Measurements from ENCODE around the gene MEPE.

DNA sequence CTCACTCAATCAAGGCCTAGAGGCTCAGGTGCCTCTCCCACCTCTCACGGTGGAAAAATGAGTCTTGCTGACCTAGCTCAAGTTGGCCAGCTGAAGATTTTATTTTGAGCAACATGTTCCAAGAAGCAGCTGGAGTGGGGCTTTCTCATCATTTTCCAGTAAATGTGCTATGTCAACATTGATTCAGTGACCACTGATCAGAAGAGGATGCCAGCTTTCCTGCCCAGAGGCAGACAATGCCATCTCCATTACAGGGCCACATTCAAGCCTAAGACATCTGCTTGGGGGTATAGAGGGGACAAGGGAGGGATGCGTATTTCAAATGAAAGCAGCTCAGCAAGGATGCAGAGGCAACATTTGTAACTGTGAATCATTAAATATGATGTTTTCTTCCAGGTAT, 3.0 kb downstream of the MEPE start:
- no peak for TF ChIP-seq MXI1 (IDR thresholded peaks at IDR 0.05; ENCODE audit: low read depth, low read length)
- no peak for TF ChIP-seq CTCF (IDR thresholded peaks at IDR 0.05 in 2 of 3, conservative IDR thresholded peaks at IDR 0.05 in 1 of 3; ENCODE audit: control insufficient read depth in 2 of 3, extremely low read depth in 1 of 3, insufficient read depth in 1 of 3, low read depth in 3 of 3, low read length in 3 of 3)
